Adrenal gland (tissue), 12 donors: ENCODE data around the gene PHOSPHO2. TPM values are rescaled to one million over a fixed set of nuclear protein-coding genes. Genes with fewer than 3 reads are reported as not detected.

ENCODE experiments used
- DNase-seq, 7 donors: peaks; one replicate each; pipeline ENCODE4 v3.0.0-alpha.2; 2019 to 2020
- H3K27ac ChIP-seq, 5 donors: fragments of 200-600 bp; sonication (generic) in 4 of 5; 1 replicate in 3 of 5; 2 replicates in 2 of 5; pipeline versions ENCODE4 v1.5.1 to v1.8.0; 2016 to 2020; ENCODE audit warnings: mild to moderate bottlenecking in 1 of 5
- H3K27me3 ChIP-seq: fragments of 200-600 bp; 2 replicates; pipeline ENCODE4 v1.8.0; 2021
- H3K36me3 ChIP-seq, 2 donors: fragments of 200-600 bp; replicated peaks in 1 of 2; 1 replicate in 1 of 2; 2 replicates in 1 of 2; pipeline versions ENCODE4 v1.5.1 to v1.8.0; 2018 to 2022
- H3K4me1 ChIP-seq, 2 donors: fragments of 200-600 bp; replicated peaks in 1 of 2; 1 replicate in 1 of 2; 2 replicates in 1 of 2; pipeline versions ENCODE4 v1.5.1 to v1.8.0; 2018 to 2021
- H3K4me3 ChIP-seq, 4 donors: fragments of 200-600 bp; sonication (generic) in 3 of 4; one replicate each; pipeline ENCODE4 v1.5.1; 2016 to 2018
- H3K9me3 ChIP-seq, 3 donors: fragments of 200-600 bp; sonication (generic) in 1 of 3; replicated peaks in 1 of 3; 1 replicate in 2 of 3; 2 replicates in 1 of 3; pipeline versions ENCODE4 v1.5.1 to v1.8.0; 2016 to 2021
- CTCF ChIP-seq, 6 experiments: fragments of 450-650 bp in 4 of 6; fragments of 200-600 bp in 2 of 6; sonication (generic) in 1 of 6; IDR thresholded peaks; 1 replicate in 5 of 6; 2 replicates in 1 of 6; pipeline versions ENCODE4 v1.5.1 to v1.8.0; 2016 to 2021; ENCODE audit warnings: antibody characterized with exemption in 6 of 6, mild to moderate bottlenecking in 2 of 6, moderate library complexity in 1 of 6
- POLR2A ChIP-seq, 2 donors: fragments of 450-650 bp; IDR thresholded peaks; one replicate each; pipeline ENCODE4 v1.6.1; 2017; ENCODE audit warnings: antibody characterized with exemption in 2 of 2, mild to moderate bottlenecking in 2 of 2, moderate library complexity in 1 of 2
- WGBS, 4 donors: extraction: QIAGEN DNeasy Blood & Tissue Kit in 2 of 4; methylation state at CpG; one replicate each; pipeline versions ENCODE4 v1.1.5 to v1.1.7; 2013 to 2017; 5-methylcytosine and 5-hydroxymethylcytosine counted together
- intact Hi-C, 2 donors: fragments of 100-400 bp; cut with DNase I; formaldehyde crosslinking; loops; one replicate each; pipeline versions ENCODE4 v1.14.1 to v1.15.0; 2022 to 2023
- polyA plus RNA-seq, 3 donors: library from polyadenylated mRNA; stranded (reverse); fragments of 200-250 nt in 2 of 3; fragments of 350-450 nt in 1 of 3; fragmentation: Illumina TruSeq in 1 of 3; extraction: RNeasy Lipid Tissue Mini Kit (QIAGEN cat#74804) in 1 of 3; gene quantifications; one replicate each; pipeline ENCODE4 v1.2.3, GENCODE V29; 2013 to 2014
- total RNA-seq, 9 donors: library from RNA; depleted of rRNA in 4 of 9; stranded (reverse); fragments of >200 nt in 4 of 9; fragments of 120-200 nt in 1 of 9; fragmentation: NEBNext Ultra II Directional in 1 of 9; extraction: Animal tissue kit (Norgen Biotek cat#: 25700) in 1 of 9; gene quantifications; one replicate each; pipeline versions ENCODE4 v1.1.0 to v1.2.4, GENCODE V29; 2013 to 2023
- donor health status: healthy with polysubstance abuse.
- donor health status: Bipolar disorder and iron deficiency.
- donor health status: DM: yes; HTN: yes; CAD: no.
- donor health status: DM: no; HTN: no; CAD: no.
- donor health status: DM: no; HTN: no; CAD: no.
- donor health status: DM: yes; HTN: yes; CAD: no.

The PHOSPHO2 gene
- total and polyA plus RNA-seq, 12 donors = 0.69 to 6.6 (median 2.4) TPM

DNA sequence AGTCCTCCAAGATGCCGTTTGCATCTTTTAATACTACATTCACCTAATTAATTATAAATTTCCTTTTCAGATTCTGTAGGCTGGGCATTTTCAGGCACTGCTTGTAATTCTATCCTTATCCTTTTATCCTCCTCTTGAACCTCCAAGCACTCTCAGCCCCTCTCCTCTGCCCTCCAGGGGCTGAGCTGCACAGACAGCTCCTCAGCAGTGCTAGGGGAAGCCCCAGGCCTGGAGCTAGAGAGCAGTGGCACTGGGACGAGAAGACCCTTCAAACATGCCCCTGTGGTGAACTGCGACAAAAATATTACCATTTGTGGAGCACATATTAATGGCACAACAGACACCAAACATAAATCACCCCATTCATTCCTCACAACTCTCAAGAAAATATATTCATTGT lies 33.0 kb upstream of the PHOSPHO2 start:
- 49 to 66% (median 61%) methylated on average over 3 of the region's 3 CpGs for WGBS, 4 donors
- no peaks in the 10 kb centered on the region for H3K27me3 ChIP-seq
- H3K36me3 ChIP-seq = no peaks in the 10 kb centered on the region
- H3K4me3 ChIP-seq = no peak overlapping the region
- H3K27ac ChIP-seq = no peak overlapping the region
- intact Hi-C loops = no loop called here
- no peaks in the 10 kb centered on the region for H3K9me3 ChIP-seq
- no peak for TF ChIP-seq POLR2A (IDR thresholded peaks at IDR 0.05)
- TF ChIP-seq CTCF (IDR thresholded peaks at IDR 0.05) = no peak
- no peaks in the 10 kb centered on the region for H3K4me1 ChIP-seq
- DNase-seq = no peak

DNA sequence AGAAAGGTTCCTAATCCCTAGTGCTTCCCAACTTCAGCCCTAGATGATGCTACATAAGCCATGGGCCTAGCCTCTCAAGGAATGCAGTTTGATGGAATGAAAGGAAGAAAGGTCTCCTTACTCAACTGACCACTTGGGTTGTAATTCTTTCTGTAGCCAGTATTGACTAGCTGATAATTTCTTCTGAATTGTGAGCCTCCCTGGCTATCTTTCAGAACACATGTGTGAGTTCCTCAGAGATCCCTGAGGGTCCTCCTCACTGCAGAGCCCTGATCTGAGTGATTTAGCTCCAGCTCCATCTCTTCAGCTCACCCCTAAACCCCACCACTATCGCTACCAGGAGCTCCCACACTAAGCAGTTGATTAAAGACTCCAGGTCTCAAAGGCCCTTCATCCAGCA lies 31.5 kb upstream of the PHOSPHO2 start:
- DNase-seq = no peak
- no peaks in the 10 kb centered on the region for H3K9me3 ChIP-seq
- H3K4me1 ChIP-seq = no peaks in the 10 kb centered on the region
- TF ChIP-seq CTCF (IDR thresholded peaks at IDR 0.05) = no peak
- TF ChIP-seq POLR2A (IDR thresholded peaks at IDR 0.05) = no peak
- intact Hi-C loops = no loop called here
- WGBS, 4 donors = 80 to 100% (median 91%) methylated on average over 1 of the region's 1 CpG
- no peak overlapping the region for H3K27ac ChIP-seq
- H3K4me3 ChIP-seq = no peak overlapping the region
- H3K27me3 ChIP-seq = no peaks in the 10 kb centered on the region
- no peaks in the 10 kb centered on the region for H3K36me3 ChIP-seq

DNA sequence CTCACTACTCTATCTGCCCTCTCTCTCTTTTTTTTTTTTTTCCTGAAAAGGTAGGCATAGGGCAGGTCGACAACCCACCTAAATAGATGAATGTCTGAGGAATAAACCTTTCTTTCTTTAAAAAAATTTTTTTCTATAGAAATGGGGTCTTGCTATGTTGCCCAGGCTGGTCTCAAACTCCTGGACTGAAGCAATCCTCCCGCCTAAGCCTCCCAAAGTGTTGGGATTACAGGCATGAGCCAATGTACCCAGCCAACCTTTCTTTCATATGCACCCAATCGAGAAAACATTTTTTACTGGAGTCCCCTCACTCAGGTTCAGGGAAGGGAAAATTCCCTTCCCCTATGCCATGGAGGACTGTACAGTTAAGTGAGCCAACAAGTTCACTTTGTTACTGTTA lies 31.0 kb upstream of the PHOSPHO2 start:
- no peak for DNase-seq
- H3K27me3 ChIP-seq = no peaks in the 10 kb centered on the region
- H3K4me3 ChIP-seq = no peak overlapping the region
- TF ChIP-seq CTCF (IDR thresholded peaks at IDR 0.05) (no peak), POLR2A (IDR thresholded peaks at IDR 0.05) (no peak)
- 80 to 86% (median 83%) methylated on average over 3 of the region's 3 CpGs for WGBS, 4 donors
- no peaks in the 10 kb centered on the region for H3K36me3 ChIP-seq
- no peaks in the 10 kb centered on the region for H3K9me3 ChIP-seq
- intact Hi-C loops = no loop called here
- no peaks in the 10 kb centered on the region for H3K4me1 ChIP-seq
- H3K27ac ChIP-seq = no peak overlapping the region

DNA sequence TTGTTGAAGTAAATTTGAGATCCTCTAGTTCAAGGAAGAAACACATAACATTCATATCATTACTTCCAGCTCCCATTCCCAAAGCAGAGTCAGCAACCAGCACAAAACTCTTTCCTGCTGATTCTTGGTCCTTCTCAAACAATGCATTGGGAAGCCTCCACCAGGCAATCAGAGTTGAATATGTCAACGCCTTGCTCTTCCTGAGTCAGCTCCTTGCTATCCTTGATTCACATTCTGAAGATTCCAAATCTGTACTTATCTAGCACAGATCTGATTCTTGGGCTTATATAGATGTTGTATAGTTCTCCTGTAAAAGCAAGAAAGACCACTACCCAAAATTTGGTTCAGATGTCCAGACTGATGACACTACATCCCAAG lies 29.7 kb upstream of the PHOSPHO2 start:
- H3K9me3 ChIP-seq = no peaks in the 10 kb centered on the region
- H3K4me3 ChIP-seq = no peak overlapping the region
- intact Hi-C loops = no loop called here
- TF ChIP-seq POLR2A (IDR thresholded peaks at IDR 0.05) (no peak), CTCF (IDR thresholded peaks at IDR 0.05) (no peak)
- no peaks in the 10 kb centered on the region for H3K27me3 ChIP-seq
- 77 to 89% (median 86%) methylated on average over 1 of the region's 1 CpG for WGBS, 4 donors
- H3K27ac ChIP-seq = no peak overlapping the region
- H3K36me3 ChIP-seq = no peaks in the 10 kb centered on the region
- H3K4me1 ChIP-seq = no peaks in the 10 kb centered on the region
- DNase-seq = no peak
